K562 (cell line): ENCODE measurements around the gene ALDH16A1. TPM values are rescaled to one million over a fixed set of nuclear protein-coding genes. Genes with fewer than 3 reads are reported as not detected.
A peak's percentile ranks its signal among the peaks of the same experiment; 100 is the strongest.

ENCODE experiments used
- CHD1 ChIP-seq: fragments of 200-600 bp; sonication (generic); IDR thresholded peaks from one replicate; pipeline ENCODE4 v1.6.1; 2012; ENCODE audit warnings: mild to moderate bottlenecking, moderate library complexity, low read length, inconsistent platforms
- ELF1 ChIP-seq: fragments of 200-800 bp; sonication (Bioruptor generic); IDR thresholded peaks from 2 replicates; pipeline ENCODE4 v1.6.1; 2016; ENCODE audit warnings: missing genetic modification characterization, missing compliant biosample characterization
- GTF2E2 ChIP-seq: fragments of 200-800 bp; sonication (Bioruptor generic); IDR thresholded peaks from 2 replicates; pipeline ENCODE4 v1.6.1; 2016; ENCODE audit warnings: missing genetic modification characterization, missing compliant biosample characterization
- MYBL2 ChIP-seq, 2 experiments: fragments of 450-650 bp in 1 of 2; sonication (generic) in 1 of 2; formaldehyde crosslinking in 1 of 2; IDR thresholded peaks; 2 replicates each; pipeline versions ENCODE4 v1.6.1 to v1.8.1; 2017 to 2022; ENCODE audit warnings: borderline replicate concordance in 1 of 2, inconsistent platforms in 1 of 2, low read depth in 1 of 2, mild to moderate bottlenecking in 1 of 2, missing genetic modification reagents in 1 of 2, moderate library complexity in 1 of 2
- ZNF311 ChIP-seq: fragments of 250-450 bp; sonication (Bioruptor Pico); IDR thresholded peaks from 2 replicates; pipeline ENCODE4 v1.4.0; 2020; ENCODE audit warnings: mild to moderate bottlenecking, moderate library complexity
- ZNF589 ChIP-seq: fragments of 200-800 bp; sonication (Bioruptor generic); IDR thresholded peaks from 2 replicates; pipeline ENCODE4 v1.6.1; 2016; ENCODE audit warnings: low read depth, missing genetic modification characterization, missing compliant biosample characterization
- ZNF780A ChIP-seq: fragments of 250-450 bp; sonication (Bioruptor Pico); IDR thresholded peaks from 2 replicates; pipeline ENCODE4 v1.5.0; 2021; ENCODE audit warnings: mild to moderate bottlenecking
- polyA plus RNA-seq, 8 experiments: library from polyadenylated mRNA; depleted of rRNA in 4 of 8; stranded (reverse) in 5 of 8; unstranded in 3 of 8; fragments of >200 nt; fragmentation: Nextera tagmentation in 2 of 8; fragmentation: Illumina TruSeq in 1 of 8; extraction: Ambion mirVana in 2 of 8; extraction: Trizol in 1 of 8; gene quantifications; 2 replicates each; pipeline versions ENCODE4 v1.2.1 to v1.2.3, GENCODE V29; 2011 to 2014; ENCODE audit warnings: inconsistent platforms in 1 of 8, missing spikeins in 1 of 8
- total RNA-seq, 7 experiments: library from RNA; depleted of rRNA in 6 of 7; stranded (reverse); fragments of >200 nt in 6 of 7; fragmentation: Illumina TruSeq in 2 of 7; extraction: Trizol in 2 of 7; gene quantifications; 2 replicates each; pipeline versions ENCODE4 v1.2.1 to v1.2.3, GENCODE V29; 2011 to 2021; ENCODE audit warnings: low replicate concordance in 1 of 7
- TF ChIP-seq, protein P1 (sequence below), 2 experiments: fragments of 450-650 bp in 1 of 2; sonication (generic) in 1 of 2; formaldehyde crosslinking in 1 of 2; IDR thresholded peaks; 2 replicates each; pipeline versions ENCODE4 v1.7.1 to v1.9.0; 2016 to 2022; ENCODE audit warnings: inconsistent platforms in 1 of 2, mild to moderate bottlenecking in 1 of 2, missing genetic modification reagents in 1 of 2
- TF ChIP-seq, protein P2 (sequence below): sonication (generic); formaldehyde crosslinking; IDR thresholded peaks from 2 replicates; pipeline ENCODE4 v1.8.0; 2023; ENCODE audit warnings: mild to moderate bottlenecking, missing genetic modification reagents

The ALDH16A1 gene
- total and polyA plus RNA-seq, 9 of the 15 experiments (the other 6 are each of a cell fraction or from before 2014, with no cell fraction given) = 2.2 to 52.2 (median 7.6) TPM

DNA sequence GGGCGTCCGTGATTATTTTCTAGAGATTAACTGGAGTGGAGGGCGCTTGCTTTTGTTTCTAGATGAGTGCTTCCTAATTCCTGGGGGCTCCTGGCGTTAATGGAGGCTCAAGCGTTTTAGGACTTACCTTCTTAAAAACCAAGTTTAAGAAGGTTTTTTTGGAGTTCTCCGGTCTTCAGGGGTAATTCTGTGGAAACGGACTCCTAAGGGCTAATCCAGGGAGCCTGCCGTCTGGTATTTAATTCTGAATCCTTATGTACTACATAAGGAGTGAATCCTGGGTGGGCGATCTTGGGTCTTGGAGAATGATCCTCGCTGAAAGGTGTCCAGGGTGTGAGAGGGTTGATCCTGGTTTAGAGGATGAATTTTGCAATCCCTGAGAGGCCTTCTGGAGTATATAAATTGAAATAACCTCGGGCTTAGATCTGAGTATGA is 43.6 kb downstream of the ALDH16A1 start (continued):
- TF ChIP-seq, protein P1, sequence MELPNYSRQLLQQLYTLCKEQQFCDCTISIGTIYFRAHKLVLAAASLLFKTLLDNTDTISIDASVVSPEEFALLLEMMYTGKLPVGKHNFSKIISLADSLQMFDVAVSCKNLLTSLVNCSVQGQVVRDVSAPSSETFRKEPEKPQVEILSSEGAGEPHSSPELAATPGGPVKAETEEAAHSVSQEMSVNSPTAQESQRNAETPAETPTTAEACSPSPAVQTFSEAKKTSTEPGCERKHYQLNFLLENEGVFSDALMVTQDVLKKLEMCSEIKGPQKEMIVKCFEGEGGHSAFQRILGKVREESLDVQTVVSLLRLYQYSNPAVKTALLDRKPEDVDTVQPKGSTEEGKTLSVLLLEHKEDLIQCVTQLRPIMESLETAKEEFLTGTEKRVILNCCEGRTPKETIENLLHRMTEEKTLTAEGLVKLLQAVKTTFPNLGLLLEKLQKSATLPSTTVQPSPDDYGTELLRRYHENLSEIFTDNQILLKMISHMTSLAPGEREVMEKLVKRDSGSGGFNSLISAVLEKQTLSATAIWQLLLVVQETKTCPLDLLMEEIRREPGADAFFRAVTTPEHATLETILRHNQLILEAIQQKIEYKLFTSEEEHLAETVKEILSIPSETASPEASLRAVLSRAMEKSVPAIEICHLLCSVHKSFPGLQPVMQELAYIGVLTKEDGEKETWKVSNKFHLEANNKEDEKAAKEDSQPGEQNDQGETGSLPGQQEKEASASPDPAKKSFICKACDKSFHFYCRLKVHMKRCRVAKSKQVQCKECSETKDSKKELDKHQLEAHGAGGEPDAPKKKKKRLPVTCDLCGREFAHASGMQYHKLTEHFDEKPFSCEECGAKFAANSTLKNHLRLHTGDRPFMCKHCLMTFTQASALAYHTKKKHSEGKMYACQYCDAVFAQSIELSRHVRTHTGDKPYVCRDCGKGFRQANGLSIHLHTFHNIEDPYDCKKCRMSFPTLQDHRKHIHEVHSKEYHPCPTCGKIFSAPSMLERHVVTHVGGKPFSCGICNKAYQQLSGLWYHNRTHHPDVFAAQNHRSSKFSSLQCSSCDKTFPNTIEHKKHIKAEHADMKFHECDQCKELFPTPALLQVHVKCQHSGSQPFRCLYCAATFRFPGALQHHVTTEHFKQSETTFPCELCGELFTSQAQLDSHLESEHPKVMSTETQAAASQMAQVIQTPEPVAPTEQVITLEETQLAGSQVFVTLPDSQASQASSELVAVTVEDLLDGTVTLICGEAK (IDR thresholded peaks at IDR 0.05) = no peak
- TF ChIP-seq, protein P1 (CRISPR knock-in tag; IDR thresholded peaks at IDR 0.05) = no peak
- TF ChIP-seq ELF1 (tag) (peak; percentile 52; the same call in 1 of the 2 replicates), MYBL2 (IDR thresholded peaks at IDR 0.05; ENCODE audit: low read depth) (no peak), MYBL2 (CRISPR knock-in tag; IDR thresholded peaks at IDR 0.05; ENCODE audit: borderline replicate concordance) (no peak), GTF2E2 (peak; percentile 87), ZNF780A (CRISPR knock-in tag) (no peak), ZNF589 (CRISPR knock-in tag) (no peak), ZNF311 (CRISPR knock-in tag) (no peak), CHD1 (peak; percentile 97)
- TF ChIP-seq, protein P2, sequence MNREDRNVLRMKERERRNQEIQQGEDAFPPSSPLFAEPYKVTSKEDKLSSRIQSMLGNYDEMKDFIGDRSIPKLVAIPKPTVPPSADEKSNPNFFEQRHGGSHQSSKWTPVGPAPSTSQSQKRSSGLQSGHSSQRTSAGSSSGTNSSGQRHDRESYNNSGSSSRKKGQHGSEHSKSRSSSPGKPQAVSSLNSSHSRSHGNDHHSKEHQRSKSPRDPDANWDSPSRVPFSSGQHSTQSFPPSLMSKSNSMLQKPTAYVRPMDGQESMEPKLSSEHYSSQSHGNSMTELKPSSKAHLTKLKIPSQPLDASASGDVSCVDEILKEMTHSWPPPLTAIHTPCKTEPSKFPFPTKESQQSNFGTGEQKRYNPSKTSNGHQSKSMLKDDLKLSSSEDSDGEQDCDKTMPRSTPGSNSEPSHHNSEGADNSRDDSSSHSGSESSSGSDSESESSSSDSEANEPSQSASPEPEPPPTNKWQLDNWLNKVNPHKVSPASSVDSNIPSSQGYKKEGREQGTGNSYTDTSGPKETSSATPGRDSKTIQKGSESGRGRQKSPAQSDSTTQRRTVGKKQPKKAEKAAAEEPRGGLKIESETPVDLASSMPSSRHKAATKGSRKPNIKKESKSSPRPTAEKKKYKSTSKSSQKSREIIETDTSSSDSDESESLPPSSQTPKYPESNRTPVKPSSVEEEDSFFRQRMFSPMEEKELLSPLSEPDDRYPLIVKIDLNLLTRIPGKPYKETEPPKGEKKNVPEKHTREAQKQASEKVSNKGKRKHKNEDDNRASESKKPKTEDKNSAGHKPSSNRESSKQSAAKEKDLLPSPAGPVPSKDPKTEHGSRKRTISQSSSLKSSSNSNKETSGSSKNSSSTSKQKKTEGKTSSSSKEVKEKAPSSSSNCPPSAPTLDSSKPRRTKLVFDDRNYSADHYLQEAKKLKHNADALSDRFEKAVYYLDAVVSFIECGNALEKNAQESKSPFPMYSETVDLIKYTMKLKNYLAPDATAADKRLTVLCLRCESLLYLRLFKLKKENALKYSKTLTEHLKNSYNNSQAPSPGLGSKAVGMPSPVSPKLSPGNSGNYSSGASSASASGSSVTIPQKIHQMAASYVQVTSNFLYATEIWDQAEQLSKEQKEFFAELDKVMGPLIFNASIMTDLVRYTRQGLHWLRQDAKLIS (CRISPR knock-in tag) = no peak; the same call in 1 of the 2 replicates
